Kidney (tissue), 14 donors: ENCODE measurements around the gene MSI2. TPM values are rescaled to one million over a fixed set of nuclear protein-coding genes. Genes with fewer than 3 reads are reported as not detected.

Experiments
- DNase-seq, 5 donors: peaks; one replicate each; pipeline ENCODE4 v3.0.0-alpha.2; 2013 to 2020
- FAIRE-seq: peaks from 2 replicates; lab custom pipeline; 2012; peaks lifted over from hg19 to GRCh38; lab: Jason Lieb, UNC
- H3K27ac ChIP-seq, 2 donors: one replicate each; pipeline ENCODE4 v1.7.0; 2013; ENCODE audit warnings: low read depth in 2 of 2, low read length in 2 of 2, inconsistent platforms in 1 of 2
- H3K27me3 ChIP-seq: one replicate; pipeline ENCODE4 v1.7.1; 2013; ENCODE audit warnings: low read length, inconsistent platforms; ENCODE audit not compliant: control insufficient read depth, insufficient read depth
- H3K36me3 ChIP-seq, 3 donors: one replicate each; pipeline versions ENCODE4 v1.7.0 to v1.7.1; 2013; ENCODE audit warnings: low read length in 3 of 3, control low read depth in 1 of 3, inconsistent platforms in 1 of 3; ENCODE audit not compliant: insufficient read depth in 3 of 3, control insufficient read depth in 2 of 3
- H3K4me1 ChIP-seq, 3 donors: one replicate each; pipeline versions ENCODE4 v1.7.0 to v1.7.1; 2013; ENCODE audit warnings: low read length in 3 of 3, inconsistent platforms in 1 of 3, low read depth in 1 of 3; ENCODE audit not compliant: control insufficient read depth in 2 of 3, insufficient read depth in 2 of 3
- H3K4me3 ChIP-seq, 3 donors: one replicate each; pipeline versions ENCODE4 v1.7.0 to v1.8.1; 2013; ENCODE audit warnings: low read length in 3 of 3, control low read depth in 1 of 3, inconsistent platforms in 1 of 3
- H3K9ac ChIP-seq, 3 donors: one replicate each; pipeline versions ENCODE4 v1.7.0 to v1.7.1; 2013; ENCODE audit warnings: low read length in 3 of 3, control low read depth in 1 of 3, inconsistent platforms in 1 of 3
- H3K9me3 ChIP-seq, 3 donors: one replicate each; pipeline versions ENCODE4 v1.7.0 to v1.7.1; 2013; ENCODE audit warnings: low read length in 3 of 3, control low read depth in 1 of 3, inconsistent platforms in 1 of 3; ENCODE audit not compliant: control insufficient read depth in 2 of 3, insufficient read depth in 1 of 3
- CTCF ChIP-seq: IDR thresholded peaks from 3 replicates; pipeline ENCODE4 v1.5.1; 2012; ENCODE audit warnings: mild to moderate bottlenecking, moderate library complexity, borderline replicate concordance; ENCODE audit not compliant: insufficient read depth; ENCODE audit errors: extremely low read depth
- intact Hi-C: fragments of 100-400 bp; cut with DNase I; formaldehyde crosslinking; loops from one replicate; pipeline ENCODE4 v1.11.1; 2022
- polyA plus RNA-seq: library from polyadenylated mRNA; stranded (reverse); fragments of 350-450 nt; fragmentation: Illumina TruSeq; extraction: RNeasy Lipid Tissue Mini Kit (QIAGEN cat#74804); gene quantifications from one replicate; pipeline ENCODE4 v1.2.3, GENCODE V29; 2014; ENCODE audit warnings: low read depth, low replicate concordance; ENCODE audit not compliant: insufficient read depth
- total RNA-seq: library from RNA; stranded (reverse); fragmentation: NEBNext Ultra II Directional; extraction: Animal tissue kit (Norgen Biotek cat#: 25700); gene quantifications from one replicate; pipeline ENCODE4 v1.2.1, GENCODE V29; 2021
- donor health status: control.
- donor health status: control.
- donor health status: control.
- donor health status: control.
- donor health status: control.
- donor health status: DM: yes; HTN: yes; CAD: no.
- donor health status: Normal renal cell carcinoma (clear cell type).

Gene MSI2
- total and polyA plus RNA-seq, 2 donors from 2014 or later, result 69.2 to 151 TPM

DNA sequence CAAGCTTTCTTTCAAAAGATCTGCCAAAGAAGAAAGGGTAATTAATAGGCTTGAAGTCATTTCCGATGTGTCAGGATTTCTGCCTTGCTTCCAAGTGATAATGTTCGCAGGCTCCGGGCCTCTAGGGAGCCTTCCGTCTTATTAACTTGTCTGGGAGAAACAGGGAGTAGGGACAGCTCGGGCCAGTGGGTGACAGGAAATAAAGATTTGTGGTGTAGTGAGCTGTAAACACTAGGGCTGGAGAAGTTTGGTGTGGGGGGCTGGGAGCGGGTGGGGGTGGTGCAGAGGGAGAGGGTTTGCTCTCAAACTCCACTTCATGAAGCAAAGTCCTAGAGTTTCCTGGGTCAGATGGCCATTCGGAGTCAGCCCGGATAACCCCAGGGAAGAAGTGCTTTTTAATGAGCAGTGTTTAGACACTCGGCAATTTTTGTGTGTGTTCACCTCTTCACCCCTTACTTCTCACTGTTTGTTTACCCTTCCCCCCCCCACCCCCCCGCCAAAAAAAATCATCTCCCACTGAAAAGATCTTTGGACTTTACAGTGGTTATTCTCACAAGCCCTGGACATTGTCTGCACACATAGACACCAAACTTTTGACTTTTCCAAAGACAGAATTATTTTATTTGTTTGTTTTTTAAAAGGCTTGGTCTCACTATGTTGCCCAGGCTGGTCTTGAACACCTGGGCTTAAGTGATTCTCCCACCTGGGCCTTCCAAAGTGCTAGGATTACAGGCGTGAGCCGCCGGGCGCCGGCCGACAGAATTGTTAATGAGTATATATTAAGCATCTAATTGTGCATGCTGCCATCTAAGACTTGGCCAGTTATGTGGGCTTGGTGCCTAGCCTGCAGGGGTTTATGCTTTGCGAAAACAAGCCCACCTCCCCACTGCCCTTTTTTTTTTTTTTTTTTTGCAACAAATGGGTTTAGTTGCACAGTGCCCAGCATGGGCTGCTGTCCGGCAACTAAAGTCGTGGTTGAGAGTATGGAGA lies 292.4 kb downstream of the MSI2 start:
- no peak overlapping the region for H3K27ac ChIP-seq
- H3K4me1 ChIP-seq, result peaks cover 12 to 30% (median 30%) of the 10 kb centered on the region in 3 donors
- no peaks in the 10 kb centered on the region for H3K27me3 ChIP-seq
- FAIRE-seq (no peak), DNase-seq (peak; percentile 88 to 95 (median 91))
- no peaks in the 10 kb centered on the region for H3K9me3 ChIP-seq
- H3K36me3 ChIP-seq, result no peaks in the 10 kb centered on the region
- no peak overlapping the region for H3K9ac ChIP-seq
- intact Hi-C loops, result no loop called here
- no peak overlapping the region for H3K4me3 ChIP-seq
- TF ChIP-seq CTCF, result no peak

DNA sequence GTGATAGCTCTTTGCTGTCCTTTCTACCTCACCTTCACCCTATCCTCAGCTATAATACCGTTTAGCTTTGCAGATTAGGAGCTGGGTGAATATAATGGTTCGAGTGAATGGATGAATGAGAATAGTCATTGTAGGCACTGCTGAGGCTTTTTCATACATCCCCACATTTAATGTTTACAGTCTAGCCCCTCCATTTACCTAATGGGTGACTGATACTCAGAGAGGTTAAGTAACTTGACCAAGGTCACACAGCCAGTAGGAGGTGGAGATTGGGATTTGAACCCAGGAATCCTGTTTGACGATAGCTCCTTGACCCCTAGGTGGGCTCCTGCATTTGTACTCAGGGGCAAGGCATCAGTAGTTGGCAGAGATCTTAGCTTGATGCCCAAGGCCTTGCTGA lies 293.1 kb downstream of the MSI2 start:
- no peak for DNase-seq
- Histone ChIP-seq H3K9me3 (no peaks in the 10 kb centered on the region), H3K4me1 (peaks cover 12 to 32% (median 25%) of the 10 kb centered on the region in 3 donors), H3K9ac (no peak overlapping the region), H3K36me3 (no peaks in the 10 kb centered on the region), H3K27me3 (no peaks in the 10 kb centered on the region), H3K4me3 (no peak overlapping the region), H3K27ac (no peak overlapping the region)
- no peak for TF ChIP-seq CTCF
- intact Hi-C loops, result no loop called here
- no peak for FAIRE-seq

DNA sequence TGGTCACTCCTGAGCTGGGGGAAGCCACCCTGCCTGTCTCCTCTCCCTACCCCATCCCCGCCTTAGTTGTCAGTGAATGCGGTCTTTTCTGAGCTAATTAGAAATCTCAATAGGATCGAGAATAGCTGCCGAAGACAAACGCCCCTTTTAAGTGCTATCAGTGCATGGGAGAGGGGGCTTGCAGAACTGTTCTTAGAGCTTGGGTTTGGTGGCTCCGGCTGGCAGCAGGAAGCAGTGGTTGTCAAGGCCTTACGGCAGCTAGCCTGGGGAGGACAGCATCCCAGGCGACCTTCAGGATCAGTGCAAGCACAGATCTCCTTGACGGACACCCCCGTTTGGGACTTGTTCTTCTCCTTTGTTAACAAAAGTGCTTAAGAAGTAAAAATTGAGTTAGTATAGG lies 293.7 kb downstream of the MSI2 start:
- Histone ChIP-seq H3K36me3 (no peaks in the 10 kb centered on the region), H3K27ac (no peak overlapping the region), H3K4me3 (no peak overlapping the region), H3K9me3 (no peaks in the 10 kb centered on the region), H3K27me3 (no peaks in the 10 kb centered on the region), H3K4me1 (peaks cover 12 to 28% (median 23%) of the 10 kb centered on the region in 3 donors), H3K9ac (no peak overlapping the region)
- DNase-seq (no peak), FAIRE-seq (no peak)
- intact Hi-C loops, result no loop called here
- TF ChIP-seq CTCF, result no peak
